GM19240 (cell line): ENCODE measurements around the gene UBE2M.
A peak's percentile ranks its signal among the peaks of the same experiment; 100 is the strongest.

Experiments
- DNase-seq: peaks from one replicate; pipeline ENCODE4 v3.0.0; 2011; ENCODE audit warnings: low spot score; ENCODE audit not compliant: insufficient read length

UBE2M gene

DNA sequence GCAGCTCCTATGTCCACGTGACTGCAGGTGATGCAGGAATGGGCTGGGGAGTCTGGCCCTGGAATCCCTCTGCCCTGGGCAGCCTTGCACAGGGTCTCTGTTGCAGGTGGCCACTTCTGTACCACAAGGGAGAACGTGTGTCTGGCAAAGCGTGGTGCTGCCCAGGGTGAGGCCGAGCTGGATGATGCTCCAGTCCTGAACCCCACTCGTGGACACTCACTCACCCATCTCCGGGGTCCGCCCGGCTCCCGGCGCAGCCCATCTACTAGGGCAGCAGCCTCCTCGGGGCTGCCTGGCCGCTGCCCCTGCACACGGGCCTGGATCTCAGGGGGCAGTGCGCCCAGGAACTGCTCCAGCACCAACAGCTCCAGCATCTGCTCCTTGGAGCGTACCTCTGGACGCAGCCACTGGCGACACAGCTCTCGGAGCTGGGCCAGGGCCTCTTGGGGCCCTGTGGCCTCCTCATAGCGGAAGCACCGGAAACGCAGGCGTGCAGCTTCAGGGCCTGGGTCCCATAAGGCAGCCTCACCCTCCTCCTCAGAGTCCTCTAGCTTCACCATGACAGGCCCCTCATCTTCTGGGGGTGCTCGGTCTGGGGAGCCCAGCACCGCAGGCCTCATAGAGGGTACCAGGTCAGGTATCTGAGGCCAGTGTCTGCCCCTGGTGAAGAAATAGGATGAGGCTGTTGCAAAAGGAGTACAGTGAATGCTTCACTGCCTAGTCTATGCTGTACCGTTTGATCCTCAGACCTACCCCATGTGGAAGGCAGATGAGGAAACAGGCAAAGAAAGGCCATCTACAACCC is 12.6 kb upstream of the UBE2M start:
- no peak for DNase-seq

DNA sequence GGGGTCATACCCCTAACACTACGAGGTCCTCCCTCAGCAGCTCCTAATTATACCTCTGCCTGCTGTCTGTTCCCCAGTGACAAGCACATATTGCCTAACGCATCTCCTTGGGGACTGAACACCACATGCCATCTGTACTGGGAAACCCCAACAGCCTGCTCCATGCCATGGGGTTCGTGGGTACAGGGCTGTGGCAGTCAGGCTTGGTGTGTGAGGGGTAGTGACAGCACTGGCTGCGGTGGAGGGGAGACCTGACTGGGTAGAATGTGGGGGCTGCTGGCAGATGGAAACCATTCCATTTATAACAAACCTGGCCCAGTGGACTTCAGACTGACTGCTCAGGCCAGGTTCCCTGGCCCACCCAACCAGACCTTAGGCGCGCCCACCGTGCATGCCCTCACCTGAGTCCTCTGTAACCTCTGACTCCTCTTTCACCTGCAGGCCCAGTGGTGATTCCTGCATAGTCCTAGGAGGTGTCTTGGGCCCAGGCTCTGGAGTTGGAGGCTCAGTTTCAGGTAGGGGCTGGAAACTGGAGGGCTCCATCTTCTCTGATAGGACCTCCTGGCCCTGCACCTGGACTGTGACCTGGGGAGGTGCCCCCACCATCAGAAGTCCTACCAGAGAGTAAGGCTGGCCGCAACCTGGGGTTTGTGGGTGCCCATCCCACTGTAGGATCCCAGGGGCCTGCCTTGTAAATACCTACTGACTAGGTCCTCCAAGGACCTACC is 11.7 kb upstream of the UBE2M start:
- no peak for DNase-seq

DNA sequence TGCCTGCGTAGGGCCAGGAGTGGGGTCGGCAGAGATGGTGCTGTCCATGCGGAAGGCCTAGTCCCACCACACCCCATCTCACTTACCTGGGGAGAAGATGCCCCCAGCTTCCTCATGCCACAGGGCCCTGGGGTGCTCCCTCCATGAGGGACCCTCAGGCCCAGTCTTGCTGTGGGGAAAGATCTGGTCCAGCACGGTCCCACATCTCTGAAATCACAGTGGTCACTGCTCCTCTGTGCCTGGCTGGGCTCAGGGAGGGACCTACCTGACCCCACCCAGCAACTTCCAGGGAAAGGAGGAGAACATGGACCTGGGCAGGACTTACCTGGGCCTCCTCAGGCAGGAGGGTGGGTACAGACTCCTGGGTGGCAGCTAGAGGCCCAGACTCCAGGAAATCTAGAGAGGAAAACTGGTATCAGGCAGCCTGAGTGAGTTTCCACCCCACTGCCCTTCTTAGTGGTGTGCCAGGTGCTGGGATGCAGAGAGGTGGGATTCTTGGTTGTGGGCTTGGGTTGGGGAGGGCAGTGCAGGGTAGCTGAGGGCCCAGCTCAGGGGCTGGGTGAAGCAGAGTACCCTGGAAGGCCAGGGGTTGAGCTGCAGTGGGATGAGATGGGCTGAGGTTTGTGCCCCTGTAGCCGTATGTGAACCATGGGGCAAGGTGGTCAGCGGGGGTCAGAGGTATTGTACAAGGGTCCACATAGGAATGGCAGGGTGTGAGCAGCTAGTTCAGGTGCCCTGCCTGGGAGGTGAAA is 11.0 kb upstream of the UBE2M start:
- DNase-seq: no peak

DNA sequence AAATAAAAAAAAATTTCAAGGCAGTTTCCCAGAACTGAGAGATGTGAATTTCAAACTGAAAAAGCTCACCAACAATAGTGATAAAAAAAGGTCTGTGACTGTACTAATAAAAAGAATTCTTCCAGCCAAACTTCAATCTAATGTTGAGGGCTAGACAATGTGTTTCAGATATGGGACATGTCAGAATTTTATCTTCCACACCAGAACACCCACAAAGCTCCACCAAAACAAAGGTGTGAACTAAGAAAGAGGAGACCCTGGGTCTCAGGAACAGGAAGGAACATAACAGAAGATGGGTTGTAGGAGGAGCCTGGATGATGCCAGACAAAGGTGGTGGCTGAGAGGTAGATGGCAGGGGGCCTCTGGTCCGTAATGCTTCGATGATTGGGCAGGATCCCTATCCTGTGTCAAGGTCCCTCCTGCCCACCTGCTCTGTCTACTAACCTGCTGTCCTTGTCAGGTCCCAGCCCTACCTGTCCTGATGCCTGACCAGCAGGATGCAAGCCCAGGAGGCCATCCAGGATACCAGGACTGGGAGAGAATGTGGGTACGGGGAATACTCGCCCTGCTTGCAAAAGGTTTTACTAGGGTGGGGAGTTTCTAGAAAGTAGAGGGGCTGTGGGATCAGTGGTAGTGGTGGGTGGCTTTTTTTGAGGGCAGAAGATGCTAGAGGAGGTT is 10.2 kb upstream of the UBE2M start:
- no peak for DNase-seq

DNA sequence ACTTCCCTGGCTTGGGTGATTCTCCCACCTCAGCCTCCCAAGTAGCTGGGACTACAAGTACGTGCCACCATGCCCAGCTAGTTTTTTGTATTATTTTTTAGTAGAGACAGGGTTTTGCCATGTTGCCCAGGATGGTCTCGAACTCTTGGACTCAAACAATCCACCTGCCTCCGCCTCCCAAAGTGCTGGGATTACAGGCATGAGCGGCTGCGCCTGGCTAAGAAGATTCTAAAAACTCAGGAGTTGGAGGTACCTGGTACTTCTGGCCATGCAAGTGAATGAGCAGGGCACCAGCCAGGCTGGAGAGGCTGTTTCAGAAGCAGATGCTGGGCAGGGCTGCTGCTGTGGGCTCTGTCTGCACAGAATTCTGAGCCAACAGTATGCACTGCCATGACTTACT is 8.6 kb upstream of the UBE2M start:
- DNase-seq: no peak

DNA sequence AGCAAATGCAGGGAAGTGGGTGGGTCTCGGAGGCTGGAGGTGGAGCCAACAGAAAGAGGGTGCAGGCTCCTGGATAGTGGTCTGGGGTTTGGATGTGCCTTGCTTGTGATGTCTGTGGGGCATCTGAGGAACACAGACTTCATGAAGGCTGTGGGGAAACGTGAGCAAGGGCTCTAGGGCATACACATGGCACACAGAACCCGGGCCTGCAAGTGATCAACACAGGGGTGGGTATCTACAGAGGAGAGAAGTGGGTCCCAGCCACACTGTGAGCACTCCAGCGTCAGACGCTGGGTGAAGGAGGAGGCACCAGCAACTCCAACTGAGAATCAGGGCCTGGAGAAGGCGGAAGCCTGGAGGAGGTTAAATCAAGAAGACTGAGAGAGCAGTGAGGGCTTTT is 5.4 kb upstream of the UBE2M start:
- DNase-seq: no peak

DNA sequence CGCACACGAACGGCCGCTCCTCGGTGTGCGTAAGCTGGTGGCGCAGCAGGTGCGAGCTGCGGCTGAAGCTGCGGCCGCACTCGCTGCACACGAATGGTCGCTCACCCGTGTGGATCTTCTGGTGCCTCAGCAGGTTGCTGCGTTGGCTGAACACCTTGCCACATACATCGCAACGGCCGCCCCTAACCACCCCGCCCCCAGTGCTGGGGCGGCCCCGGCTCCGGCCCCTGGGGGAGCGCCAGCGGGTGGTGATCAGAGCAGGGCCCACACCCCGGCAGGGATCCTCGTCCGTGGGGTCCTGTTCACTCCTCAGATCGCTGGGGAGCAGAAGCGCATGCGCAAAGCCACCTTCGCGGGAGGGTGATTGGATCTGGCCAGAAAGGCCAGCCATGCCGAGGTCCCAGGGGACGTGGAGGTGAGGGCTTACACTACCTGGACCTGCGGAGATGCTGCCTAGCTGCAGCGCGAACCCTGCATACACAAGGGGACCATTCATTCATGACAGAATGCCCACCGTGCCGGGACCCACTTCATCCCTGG is 4.7 kb upstream of the UBE2M start:
- no peak for DNase-seq

DNA sequence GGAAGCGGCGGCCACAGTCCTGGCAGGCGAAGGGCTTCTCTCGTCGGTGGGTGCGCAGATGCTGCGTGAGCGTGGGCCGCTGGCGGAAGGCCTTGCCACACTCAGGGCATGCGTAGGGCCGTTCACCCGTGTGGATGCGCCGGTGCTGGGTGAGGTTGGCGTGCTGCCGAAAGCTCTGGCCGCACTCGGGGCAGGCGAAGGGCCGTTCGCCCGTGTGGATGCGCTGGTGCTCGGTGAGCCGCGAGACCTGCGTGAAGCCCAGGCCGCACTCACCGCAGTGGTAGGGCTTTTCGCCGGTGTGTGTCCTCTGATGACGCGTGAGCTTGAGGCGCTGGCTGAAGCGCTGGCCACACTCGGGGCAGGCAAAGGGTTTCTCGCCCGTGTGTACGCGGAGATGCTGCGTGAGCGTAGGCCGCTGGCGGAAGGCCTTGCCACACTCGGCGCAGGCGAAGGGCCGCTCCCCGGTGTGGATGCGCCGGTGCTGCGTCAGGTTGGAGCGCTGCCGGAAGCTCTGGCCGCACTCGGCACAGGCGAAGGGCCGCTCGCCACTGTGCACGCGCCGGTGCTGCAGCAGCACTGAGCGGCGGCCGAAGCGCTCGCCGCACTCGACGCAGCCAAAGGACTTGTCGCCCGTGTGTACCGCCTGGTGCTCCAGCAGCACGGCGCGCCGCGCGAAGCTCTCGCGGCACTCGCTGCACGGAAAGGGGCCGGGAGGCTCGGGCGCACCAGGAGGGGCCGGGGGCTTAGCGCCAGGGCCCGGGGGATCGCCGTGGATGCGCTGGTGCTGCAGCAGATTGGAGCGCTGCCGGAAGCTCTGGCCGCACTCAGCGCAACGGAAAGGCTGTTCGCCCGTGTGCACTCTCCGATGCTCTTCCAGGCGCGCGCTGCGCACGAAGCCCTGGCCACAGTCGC is 4.0 kb upstream of the UBE2M start:
- DNase-seq: no peak

DNA sequence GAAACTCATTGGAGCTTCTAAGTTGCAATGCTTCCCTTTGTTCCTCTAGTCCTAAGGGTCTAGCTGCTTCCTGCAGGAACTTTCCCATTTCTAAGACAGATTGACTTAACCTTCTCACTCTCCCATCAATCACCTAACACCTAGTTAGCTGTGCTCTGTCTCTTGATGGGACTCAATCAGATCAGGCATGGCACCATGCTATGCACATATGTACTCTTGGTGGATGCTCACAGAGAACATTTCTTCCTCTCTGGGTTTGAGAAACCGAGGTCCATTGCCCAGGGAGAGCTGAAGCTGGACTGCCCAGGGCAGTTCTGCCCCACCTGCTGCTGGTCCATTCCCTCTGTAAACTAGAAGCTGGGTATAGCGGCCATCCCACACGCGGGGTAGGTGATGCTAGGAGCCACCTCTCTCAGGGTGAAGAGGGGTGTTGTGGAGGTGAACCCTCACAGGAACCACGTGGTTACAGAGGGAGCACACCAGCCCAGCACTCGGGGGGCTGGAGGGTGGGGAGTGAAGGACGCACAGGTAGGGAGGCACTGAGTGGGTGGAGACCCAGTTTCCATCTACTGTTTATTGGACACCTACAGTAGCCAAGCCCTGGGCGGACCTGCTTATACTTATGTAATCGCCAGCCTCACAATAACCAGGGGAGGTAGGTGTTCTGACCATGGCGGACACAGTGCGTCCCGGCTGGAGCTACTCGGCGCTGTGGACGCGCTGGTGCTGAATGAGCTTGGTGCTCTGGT is 3.1 kb upstream of the UBE2M start:
- no peak for DNase-seq

DNA sequence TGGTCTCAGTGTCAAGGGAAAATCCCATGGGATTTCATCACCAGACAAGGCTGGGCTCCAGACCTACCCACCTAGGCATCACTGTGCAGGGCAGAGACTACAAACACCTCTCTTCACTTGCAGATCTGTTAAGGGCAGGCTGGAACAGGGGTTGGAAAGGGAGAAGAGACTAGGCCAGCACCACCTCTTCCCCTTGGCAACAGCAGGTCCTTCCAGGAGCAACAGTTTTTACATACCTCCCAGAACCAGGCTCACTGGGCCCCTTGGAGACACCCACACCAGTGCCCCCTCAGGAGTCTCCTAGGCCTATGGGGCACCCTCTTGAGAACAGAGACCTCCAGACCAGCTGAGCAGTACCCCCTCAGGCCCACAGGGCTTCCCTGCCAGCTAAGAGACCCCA is 2.5 kb upstream of the UBE2M start:
- DNase-seq: no peak

DNA sequence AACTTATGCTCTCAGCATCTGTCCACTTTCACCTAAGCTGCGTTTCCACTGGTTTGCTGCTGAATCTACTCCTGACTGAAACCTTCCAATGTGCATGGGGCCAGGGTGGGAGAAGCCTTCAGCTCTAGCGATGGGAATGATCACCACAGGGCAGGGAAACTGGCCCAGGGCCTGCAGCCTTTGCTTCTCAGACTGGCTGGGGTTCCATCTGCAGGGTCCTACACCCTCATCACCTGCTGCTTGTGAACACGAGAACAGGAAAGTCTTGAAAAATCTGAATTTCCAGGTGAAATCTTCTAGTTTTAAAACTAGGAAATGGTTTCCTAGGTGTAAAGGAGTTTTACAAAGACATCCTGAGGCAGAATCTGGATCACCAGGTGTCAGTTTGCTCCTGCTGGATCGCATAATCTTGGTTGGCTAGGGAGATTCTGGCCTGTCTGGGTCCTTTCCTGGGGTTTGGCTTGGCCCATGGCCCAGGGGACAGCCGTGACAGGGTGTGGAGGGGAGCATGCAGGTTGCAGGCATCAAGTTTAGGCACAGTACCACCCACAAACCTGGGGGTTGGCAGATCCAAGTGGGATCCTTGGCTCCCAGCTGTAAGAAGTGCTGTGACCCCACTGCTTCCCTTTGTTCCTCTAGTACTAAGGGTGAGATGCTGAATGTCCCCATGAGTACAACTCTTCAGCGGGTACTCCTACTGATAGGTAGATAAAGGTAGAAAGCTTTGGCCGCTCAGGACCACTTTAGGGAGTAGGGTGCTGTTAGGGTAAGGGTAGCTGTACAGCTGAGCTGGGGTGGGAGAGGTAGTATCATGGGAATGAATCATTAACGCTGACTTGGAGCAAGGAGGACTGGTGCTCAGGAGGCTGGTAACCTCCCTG is 1.8 kb upstream of the UBE2M start:
- DNase-seq: no peak

DNA sequence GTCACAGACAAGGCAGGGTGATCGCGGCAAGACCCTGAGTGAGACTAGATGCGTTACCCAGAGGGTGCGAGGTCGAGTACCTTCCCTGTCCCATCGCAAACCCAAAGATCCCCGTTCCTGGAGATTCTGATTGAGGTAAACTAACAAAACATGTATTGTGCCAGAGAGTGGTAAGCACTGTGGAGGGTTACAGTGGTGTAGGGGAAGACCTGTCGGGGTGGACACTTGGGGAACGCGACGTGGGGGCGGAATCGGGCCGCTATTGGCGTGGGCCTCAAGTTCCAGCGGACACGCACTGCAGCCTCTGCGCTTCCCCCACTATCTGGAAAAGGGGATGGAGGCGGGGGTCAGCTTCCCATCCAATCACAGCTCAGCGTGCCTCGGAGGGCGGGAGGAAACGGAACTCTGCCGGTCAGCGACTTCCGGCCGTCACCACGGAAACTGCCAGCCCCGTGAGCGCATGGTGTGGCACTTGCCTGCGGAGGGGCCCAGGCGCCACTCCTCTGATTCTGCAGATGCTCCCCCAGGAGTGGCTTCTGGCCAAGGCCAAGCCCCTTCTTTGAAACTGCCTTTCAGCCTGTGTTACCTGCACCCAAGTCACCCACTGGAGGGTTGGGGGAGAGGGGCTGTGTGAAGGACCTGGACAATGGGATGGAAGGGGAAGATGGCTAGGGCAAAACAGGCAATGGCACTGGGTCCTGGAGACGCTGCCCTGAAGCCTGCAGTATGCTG is 1.0 kb upstream of the UBE2M start:
- DNase-seq: peak; percentile 97

DNA sequence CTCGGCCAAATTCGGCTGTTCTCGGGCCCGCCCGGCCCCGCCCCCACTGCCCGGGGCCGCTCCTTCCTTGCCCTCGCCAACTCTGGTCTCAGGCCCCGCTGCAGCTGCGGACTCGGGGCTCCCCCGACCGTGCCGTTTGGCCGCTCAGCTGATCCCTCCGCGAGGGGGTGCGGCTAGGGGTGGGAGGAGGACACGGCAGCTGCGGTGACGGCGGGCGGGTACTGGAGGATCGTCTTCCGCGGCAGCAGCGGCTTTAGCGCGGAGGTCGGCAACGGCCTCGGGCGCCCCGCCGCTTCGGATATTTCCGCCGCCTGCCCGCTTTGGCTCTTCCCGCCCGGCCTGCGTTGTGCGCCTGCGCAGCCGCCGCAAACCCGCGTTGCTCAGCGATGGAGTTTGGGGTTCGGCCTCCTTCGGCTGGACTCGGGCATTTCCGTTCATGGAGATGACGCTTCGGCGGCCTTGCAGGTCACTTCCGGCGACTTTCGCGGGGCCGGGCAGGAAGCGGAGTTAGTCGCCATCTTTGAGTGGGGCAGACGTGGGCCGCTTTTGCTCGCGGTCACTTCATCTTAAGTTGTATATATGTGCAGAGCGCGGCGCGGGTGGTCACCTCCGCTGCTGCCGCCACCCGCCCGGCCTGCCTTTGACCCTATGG is 338 bp upstream of the UBE2M start:
- peak; percentile 85 for DNase-seq

DNA sequence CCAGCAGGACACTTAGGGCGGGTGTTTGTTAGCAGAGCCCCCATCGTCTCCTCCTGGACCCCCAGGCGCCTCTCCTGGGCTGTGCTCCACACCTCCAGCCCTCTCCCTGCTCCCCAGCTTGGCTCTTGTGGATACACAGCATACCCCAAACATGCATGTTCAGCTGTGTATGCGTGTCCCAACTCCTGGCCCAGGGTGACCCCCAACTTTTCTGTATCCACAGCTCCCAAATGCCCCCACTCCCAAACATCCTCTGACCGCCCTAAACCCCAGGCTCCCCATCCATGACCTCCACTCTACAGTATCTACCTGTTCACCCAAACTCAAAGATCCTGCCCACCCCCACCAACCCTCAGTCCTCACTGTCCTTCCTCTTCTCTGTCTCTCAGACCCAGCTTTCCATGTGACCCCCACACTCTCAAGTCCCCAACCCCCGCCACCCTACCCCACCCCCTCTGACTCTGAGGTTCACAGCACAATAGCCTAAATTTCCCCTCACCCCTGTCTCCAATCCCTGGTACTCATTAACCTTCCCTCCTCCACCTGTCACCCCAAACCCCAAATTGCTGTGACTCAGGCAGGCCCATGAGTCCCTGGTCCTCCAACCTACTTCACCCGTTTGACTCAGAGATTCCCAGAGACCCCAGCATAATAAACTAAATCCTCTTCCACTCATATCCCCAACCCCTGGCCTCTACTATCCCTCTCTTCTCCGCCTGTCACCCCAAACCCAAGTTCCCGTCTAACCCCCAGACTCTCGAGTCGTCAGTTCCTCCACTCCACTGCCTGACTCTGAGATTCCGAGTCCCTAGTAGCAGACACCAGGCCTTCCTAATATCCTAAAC is 968 bp downstream of the UBE2M start:
- no peak for DNase-seq

DNA sequence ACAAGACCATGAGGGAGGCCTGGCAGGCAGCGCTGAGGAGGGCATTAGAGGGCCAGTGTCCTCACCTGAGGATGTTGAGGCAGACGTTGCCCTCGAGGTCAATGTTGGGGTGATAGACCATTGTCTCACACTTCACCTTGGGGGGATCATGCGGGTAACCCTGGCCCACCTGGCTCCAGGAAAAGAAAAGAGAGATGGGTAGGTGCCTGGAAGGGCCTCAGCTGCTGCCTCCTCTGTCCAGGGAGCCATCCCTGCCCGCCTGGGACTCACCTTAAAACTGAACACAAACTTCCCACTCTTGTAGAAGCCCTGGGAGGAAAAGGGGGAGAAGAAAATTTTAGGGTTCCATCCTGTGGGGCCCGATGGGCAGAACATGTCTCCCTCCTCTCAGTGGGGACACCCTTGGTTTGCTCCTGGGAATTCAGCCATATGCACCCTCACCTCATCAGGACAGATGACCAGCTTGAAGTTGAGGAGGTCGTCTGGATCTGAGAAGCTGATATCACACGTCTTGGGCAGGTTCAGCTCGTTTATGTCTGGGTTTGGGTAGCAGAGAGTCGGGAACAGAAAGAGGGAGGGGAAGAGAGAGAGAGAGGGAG is 1.7 kb downstream of the UBE2M start:
- DNase-seq: no peak
